Esophagus muscularis mucosa (tissue), 4 donors: ENCODE data around the gene DIP2A.

ENCODE experiments used
- EP300 ChIP-seq: sonication (generic); formaldehyde crosslinking; IDR thresholded peaks from one replicate; pipeline ENCODE4 v1.6.1; 2017; ENCODE audit warnings: antibody characterized with exemption
- POLR2A ChIP-seq: fragments of 450-650 bp; IDR thresholded peaks from one replicate; pipeline ENCODE4 v1.6.1; 2017; ENCODE audit warnings: antibody characterized with exemption, moderate library complexity, mild to moderate bottlenecking, low read depth
- POLR2AphosphoS5 ChIP-seq, 2 donors: sonication (generic); formaldehyde crosslinking; IDR thresholded peaks; one replicate each; pipeline ENCODE4 v1.6.1; 2017; ENCODE audit warnings: antibody characterized with exemption in 2 of 2
- TF ChIP-seq, protein P1 (sequence below), 3 experiments: fragments of 200-600 bp in 2 of 3; fragments of 450-650 bp in 1 of 3; sonication (generic) in 2 of 3; IDR thresholded peaks; one replicate each; pipeline ENCODE4 v1.5.1; 2017 to 2019; ENCODE audit warnings: antibody characterized with exemption in 3 of 3, mild to moderate bottlenecking in 2 of 3, moderate library complexity in 1 of 3

DNA sequence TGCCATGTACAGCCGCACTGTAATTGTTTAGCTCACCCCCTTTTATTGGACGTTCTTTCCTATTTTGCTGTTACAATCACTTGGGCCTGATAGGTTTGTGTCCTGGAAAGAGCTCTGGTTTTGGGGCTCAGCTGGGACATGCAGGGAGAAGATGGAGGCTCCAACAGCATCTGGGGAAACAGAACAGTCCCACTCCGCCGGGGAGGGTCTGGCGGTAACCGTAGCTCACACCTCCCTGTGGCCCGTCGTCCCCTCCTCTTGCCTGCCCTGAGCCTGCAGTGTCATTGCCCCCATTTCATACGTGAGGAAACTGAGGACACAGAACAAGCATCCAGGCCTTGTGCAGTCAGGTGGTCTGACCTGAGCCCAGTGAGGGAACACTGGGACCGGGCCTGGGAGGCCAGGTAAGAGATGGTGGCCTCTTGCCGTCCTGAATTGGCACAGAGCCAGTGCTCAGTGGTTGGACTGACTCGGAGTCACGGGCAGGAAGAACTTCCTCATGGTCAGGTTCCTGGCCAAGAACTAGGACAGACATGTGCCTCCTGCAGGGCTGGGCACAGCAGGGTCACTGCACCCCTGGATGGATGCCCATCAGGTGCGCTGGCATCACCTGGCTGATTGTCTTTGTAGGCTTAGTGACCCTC lies 104.4 kb downstream of the DIP2A start:
- TF ChIP-seq, protein P1, sequence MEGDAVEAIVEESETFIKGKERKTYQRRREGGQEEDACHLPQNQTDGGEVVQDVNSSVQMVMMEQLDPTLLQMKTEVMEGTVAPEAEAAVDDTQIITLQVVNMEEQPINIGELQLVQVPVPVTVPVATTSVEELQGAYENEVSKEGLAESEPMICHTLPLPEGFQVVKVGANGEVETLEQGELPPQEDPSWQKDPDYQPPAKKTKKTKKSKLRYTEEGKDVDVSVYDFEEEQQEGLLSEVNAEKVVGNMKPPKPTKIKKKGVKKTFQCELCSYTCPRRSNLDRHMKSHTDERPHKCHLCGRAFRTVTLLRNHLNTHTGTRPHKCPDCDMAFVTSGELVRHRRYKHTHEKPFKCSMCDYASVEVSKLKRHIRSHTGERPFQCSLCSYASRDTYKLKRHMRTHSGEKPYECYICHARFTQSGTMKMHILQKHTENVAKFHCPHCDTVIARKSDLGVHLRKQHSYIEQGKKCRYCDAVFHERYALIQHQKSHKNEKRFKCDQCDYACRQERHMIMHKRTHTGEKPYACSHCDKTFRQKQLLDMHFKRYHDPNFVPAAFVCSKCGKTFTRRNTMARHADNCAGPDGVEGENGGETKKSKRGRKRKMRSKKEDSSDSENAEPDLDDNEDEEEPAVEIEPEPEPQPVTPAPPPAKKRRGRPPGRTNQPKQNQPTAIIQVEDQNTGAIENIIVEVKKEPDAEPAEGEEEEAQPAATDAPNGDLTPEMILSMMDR (IDR thresholded peaks at IDR 0.05), result no peak
- TF ChIP-seq POLR2A (no peak), POLR2AphosphoS5 (IDR thresholded peaks at IDR 0.05) (no peak), EP300 (no peak)
